ENCODE data around the gene NR1I3.

- TF ChIP-seq EP300 (IDR thresholded peaks at IDR 0.05; ENCODE audit: low read depth) (no peak), CTCF (IDR thresholded peaks at IDR 0.05) (no peak)
These were observed 15.6 kb downstream of the NR1I3 start for GRCh38 chr1:161222175-161223019.
